Measurements from ENCODE around the gene SPATA20.

DNA sequence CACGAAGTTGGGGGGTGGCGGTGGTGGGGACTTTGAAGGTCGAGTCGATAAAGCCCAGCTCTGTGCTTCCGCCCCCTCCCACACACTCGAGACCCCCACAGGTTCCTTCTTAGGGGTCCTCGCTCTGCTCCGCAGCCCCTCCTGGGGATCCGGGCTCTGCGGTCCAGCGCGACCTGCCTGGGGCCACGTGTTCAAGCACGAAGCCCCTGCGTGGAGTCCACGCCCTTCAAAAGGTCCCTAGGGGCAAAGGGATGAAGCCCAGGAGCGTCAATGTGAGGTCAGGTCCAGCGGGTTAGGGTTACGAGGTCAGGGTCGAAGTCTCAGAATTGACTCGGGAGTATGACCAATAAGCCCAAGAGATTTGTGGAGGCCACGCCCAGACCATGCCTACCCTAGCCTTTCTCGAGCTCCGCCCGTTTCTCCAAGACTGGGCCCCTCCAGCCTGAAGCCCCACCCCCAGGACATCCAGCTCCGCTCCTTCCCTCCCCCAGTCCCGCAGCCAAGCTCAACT lies 12.8 kb downstream of the SPATA20 start:
- TF ChIP-seq, protein P1, sequence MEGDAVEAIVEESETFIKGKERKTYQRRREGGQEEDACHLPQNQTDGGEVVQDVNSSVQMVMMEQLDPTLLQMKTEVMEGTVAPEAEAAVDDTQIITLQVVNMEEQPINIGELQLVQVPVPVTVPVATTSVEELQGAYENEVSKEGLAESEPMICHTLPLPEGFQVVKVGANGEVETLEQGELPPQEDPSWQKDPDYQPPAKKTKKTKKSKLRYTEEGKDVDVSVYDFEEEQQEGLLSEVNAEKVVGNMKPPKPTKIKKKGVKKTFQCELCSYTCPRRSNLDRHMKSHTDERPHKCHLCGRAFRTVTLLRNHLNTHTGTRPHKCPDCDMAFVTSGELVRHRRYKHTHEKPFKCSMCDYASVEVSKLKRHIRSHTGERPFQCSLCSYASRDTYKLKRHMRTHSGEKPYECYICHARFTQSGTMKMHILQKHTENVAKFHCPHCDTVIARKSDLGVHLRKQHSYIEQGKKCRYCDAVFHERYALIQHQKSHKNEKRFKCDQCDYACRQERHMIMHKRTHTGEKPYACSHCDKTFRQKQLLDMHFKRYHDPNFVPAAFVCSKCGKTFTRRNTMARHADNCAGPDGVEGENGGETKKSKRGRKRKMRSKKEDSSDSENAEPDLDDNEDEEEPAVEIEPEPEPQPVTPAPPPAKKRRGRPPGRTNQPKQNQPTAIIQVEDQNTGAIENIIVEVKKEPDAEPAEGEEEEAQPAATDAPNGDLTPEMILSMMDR (IDR thresholded peaks at IDR 0.05; ENCODE audit: low read depth, low read length) = no peak
- no peak for TF ChIP-seq EZH2phosphoT487 (IDR thresholded peaks at IDR 0.05; ENCODE audit: low read depth)

Data from OCI-LY3 (cell line).